SHP77 (cell line): Measurements from ENCODE around the gene VIT.

Experiments
- DNase-seq, 2 experiments: peaks; one replicate each; lab custom pipeline; 2025; lab: John Stamatoyannopoulos, UW

The VIT gene

GRCh38 chr2:36859366-36859792 is 162.9 kb downstream of the VIT start:
- DNase-seq: no peak

DNA sequence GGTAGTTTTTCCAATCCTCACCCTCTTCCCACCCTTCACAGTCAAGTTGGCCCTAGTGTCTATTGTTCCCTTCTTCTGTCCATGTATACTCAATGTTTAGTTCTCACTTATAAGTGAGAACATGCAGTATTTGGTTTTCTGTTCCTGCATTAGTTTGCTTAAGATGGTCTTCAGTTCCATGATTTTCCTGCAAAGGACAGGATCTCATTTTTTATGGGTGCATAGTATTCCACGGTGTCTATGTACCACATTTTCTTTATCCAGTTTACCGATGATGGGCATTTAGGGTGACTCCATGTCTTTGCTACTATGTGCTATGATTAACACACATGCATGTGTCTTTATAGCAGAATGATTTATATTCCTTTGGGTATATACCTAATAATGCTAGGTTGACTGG is 165.4 kb downstream of the VIT start:
- DNase-seq: no peak
